GM12878 (cell line): ENCODE results near the gene MMP11. TPM values are rescaled to one million over a fixed set of nuclear protein-coding genes. Genes with fewer than 3 reads are reported as not detected.

Experiments
- ATAC-seq: fragments of 200-7000 bp; cut with Tn5 transposase; 3 replicates; pipeline ENCODE4 v1.9.1; 2020; ENCODE audit warnings: mild to moderate bottlenecking, moderate library complexity
- BruUV-seq: library from RNA; stranded (reverse); fragments of 400-500 nt; replicated peaks from 2 replicates; lab custom pipeline; 2021; lab: Mats Ljungman, UMichigan
- CTCF ChIA-PET: fragments of 300-600 bp; sonication (Branson Sonifier 250); formaldehyde crosslinking; extraction: SDS; loops from one replicate; lab custom pipeline; 2021; ENCODE audit warnings: inconsistent platforms; lab: Yijun Ruan, JAX
- POLR2A ChIA-PET: fragments of 350-600 bp; formaldehyde crosslinking; extraction: SDS; loops from one replicate; lab custom pipeline; 2021; ENCODE audit warnings: inconsistent platforms; lab: Charles Lee
- RAD21 ChIA-PET: fragments of 300-600 bp; sonication (Branson Sonifier 250); formaldehyde crosslinking; loops from one replicate; lab custom pipeline; 2023; ENCODE audit warnings: antibody characterized with exemption; ENCODE audit not compliant: unreplicated experiment; lab: Charles Lee
- SMC1A ChIA-PET: fragments of 300-600 bp; sonication (Branson Sonifier 250); formaldehyde crosslinking; loops from one replicate; lab custom pipeline; 2023; ENCODE audit not compliant: unreplicated experiment, uncharacterized antibody; lab: Charles Lee
- DNase-seq: peaks from one replicate; pipeline ENCODE4 v3.0.0-alpha.2; 2011; ENCODE audit warnings: low read depth, low spot score
- FAIRE-seq: peaks from 3 replicates; lab custom pipeline; 2011; peaks lifted over from hg19 to GRCh38; lab: Jason Lieb, UNC
- H2AFZ ChIP-seq: 2 replicates; pipeline ENCODE4 v1.6.0; 2011; ENCODE audit warnings: low read depth, low read length, control low read depth; ENCODE audit not compliant: control insufficient read depth
- H3K27ac ChIP-seq: 2 replicates; pipeline ENCODE4 v1.5.1; 2011; ENCODE audit warnings: control low read depth; ENCODE audit not compliant: control insufficient read depth, insufficient read depth
- H3K27me3 ChIP-seq, 2 experiments: replicated peaks in 1 of 2; 2 replicates each; pipeline versions ENCODE4 v1.6.0 to v1.6.1; 2011; ENCODE audit warnings: low read length in 1 of 2; ENCODE audit not compliant: control insufficient read depth in 2 of 2, insufficient read depth in 2 of 2
- H3K36me3 ChIP-seq, 2 experiments: 2 replicates each; pipeline ENCODE4 v1.5.1; 2011; ENCODE audit warnings: low read length in 1 of 2; ENCODE audit not compliant: control insufficient read depth in 2 of 2, insufficient read depth in 2 of 2
- H3K4me1 ChIP-seq: 2 replicates; pipeline ENCODE4 v1.6.1; 2011; ENCODE audit warnings: mild to moderate bottlenecking, low read length, moderate library complexity, mixed read lengths; ENCODE audit not compliant: control insufficient read depth, insufficient read depth
- H3K4me2 ChIP-seq: 2 replicates; pipeline ENCODE4 v1.6.0; 2011; ENCODE audit warnings: control low read depth; ENCODE audit not compliant: control insufficient read depth, insufficient read depth
- H3K4me3 ChIP-seq: fragments of 200-600 bp; sonication (generic); 2 replicates; pipeline ENCODE4 v1.5.1; 2016
- H3K79me2 ChIP-seq: 2 replicates; pipeline ENCODE4 v1.6.0; 2011; ENCODE audit warnings: low read length; ENCODE audit not compliant: control insufficient read depth, insufficient read depth
- H3K9ac ChIP-seq: 2 replicates; pipeline ENCODE4 v1.8.0; 2011; ENCODE audit warnings: low read length, control low read depth, mixed read lengths; ENCODE audit not compliant: control insufficient read depth, insufficient read depth
- H3K9me3 ChIP-seq: replicated peaks from 3 replicates; pipeline ENCODE4 v1.5.1; 2011; ENCODE audit warnings: mild to moderate bottlenecking, low read length; ENCODE audit not compliant: control insufficient read depth, insufficient read depth
- H4K20me1 ChIP-seq: 2 replicates; pipeline ENCODE4 v1.6.0; 2011; ENCODE audit not compliant: control insufficient read depth, insufficient read depth
- FOS ChIP-seq: IDR thresholded peaks from 3 replicates; pipeline ENCODE4 v1.6.1; 2011; ENCODE audit warnings: borderline replicate concordance; ENCODE audit not compliant: insufficient read length; ENCODE audit errors: extremely low read depth
- POLR2A ChIP-seq: IDR thresholded peaks from 2 replicates; pipeline ENCODE4 v1.6.1; 2011; ENCODE audit warnings: low read depth, mild to moderate bottlenecking, low read length
- RELA ChIP-seq: fragments of 450-650 bp; IDR thresholded peaks from 2 replicates; pipeline ENCODE4 v1.8.0; 2014; ENCODE audit warnings: borderline replicate concordance; ENCODE audit not compliant: partially characterized antibody
- ZNF384 ChIP-seq: IDR thresholded peaks from 2 replicates; pipeline ENCODE4 v1.6.1; 2012; ENCODE audit warnings: low read depth, mild to moderate bottlenecking, low read length, improper control_type of control experiment, borderline replicate concordance
- WGBS: methylation state at CpG from one replicate; pipeline ENCODE4 v1.1.6; 2016; ENCODE audit warnings: low lambda C conversion rate; ENCODE audit not compliant: insufficient replicate concordance, insufficient coverage; ENCODE audit errors: missing lambda C conversion rate; 5-methylcytosine and 5-hydroxymethylcytosine counted together
- in situ Hi-C: fragments of 300-500 bp; cut with MboI; formaldehyde crosslinking; loops from 9 replicates; pipeline ENCODE4 v1.14.3; 2018; ENCODE audit warnings: mixed read lengths
- intact Hi-C: fragments of 100-400 bp; cut with micrococcal nuclease; formaldehyde crosslinking; loops from one replicate; pipeline ENCODE4 v1.14.2; 2022; ENCODE audit not compliant: unreplicated experiment
- polyA plus RNA-seq, 11 experiments: library from polyadenylated mRNA; depleted of rRNA in 4 of 11; unstranded in 6 of 11; stranded (reverse) in 5 of 11; fragments of >200 nt; fragmentation: Nextera tagmentation in 4 of 11; fragmentation: Illumina TruSeq in 1 of 11; extraction: Ambion mirVana in 4 of 11; extraction: Trizol in 1 of 11; gene quantifications; 1 replicate in 1 of 11; 2 replicates in 10 of 11; pipeline versions ENCODE4 v1.2.1 to v1.2.3, GENCODE V29; 2011 to 2016; ENCODE audit warnings: inconsistent platforms in 2 of 11, missing spikeins in 2 of 11, low read depth in 1 of 11
- total RNA-seq, 4 experiments: library from RNA; depleted of rRNA in 3 of 4; stranded (reverse); fragments of >200 nt in 3 of 4; fragmentation: Illumina TruSeq in 1 of 4; extraction: Trizol in 1 of 4; gene quantifications; 2 replicates each; pipeline versions ENCODE4 v1.2.1 to v1.2.3, GENCODE V29; 2013 to 2021
- TF ChIP-seq, protein P1 (sequence below): fragments of 450-650 bp; conservative IDR thresholded peaks from 2 replicates; pipeline ENCODE4 v1.6.1; 2017; ENCODE audit warnings: mild to moderate bottlenecking, moderate library complexity
- TF ChIP-seq, protein P2 (sequence below): fragments of 450-650 bp; IDR thresholded peaks from 2 replicates; pipeline ENCODE4 v1.6.1; 2017; ENCODE audit warnings: mild to moderate bottlenecking

MMP11 gene
- total and polyA plus RNA-seq, 10 of the 15 experiments (the other 5 are each of a cell fraction or from before 2014, with no cell fraction given) = 0.03 to 1.1 (median 0.31) TPM; not detected in 2

DNA sequence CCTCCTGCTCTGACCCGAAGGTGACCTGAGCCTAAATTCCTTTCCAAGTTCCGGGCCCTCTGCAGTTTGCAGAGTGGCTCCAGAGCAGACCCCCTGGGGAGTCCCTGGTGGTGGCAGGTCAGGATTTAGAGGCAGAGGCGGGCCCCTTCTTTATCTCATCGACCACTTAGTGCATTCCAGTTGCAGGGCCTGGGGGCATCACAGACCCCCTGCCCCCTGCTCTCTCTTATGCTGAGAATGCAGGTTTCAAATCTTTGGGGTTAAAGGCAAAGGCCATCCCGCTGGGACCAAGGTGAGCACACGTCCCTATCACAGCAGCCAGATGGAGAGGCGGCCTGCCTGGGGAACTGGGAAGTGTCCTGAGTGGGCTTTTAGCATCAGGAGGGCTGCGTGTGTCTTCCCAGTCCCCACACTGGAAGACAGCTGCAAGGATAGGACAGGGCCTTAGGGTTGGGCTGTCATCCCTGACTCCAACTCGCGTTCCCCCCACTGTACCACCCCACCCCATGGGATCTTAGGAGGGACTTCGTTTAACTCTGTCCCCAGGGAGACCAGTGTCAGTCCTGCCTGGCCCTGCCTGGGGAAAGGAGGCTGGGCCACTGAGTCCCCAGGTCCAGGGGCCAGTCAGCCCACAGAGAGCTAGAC, 54.8 kb downstream of the MMP11 start (continued):
- TF ChIP-seq, protein P1, sequence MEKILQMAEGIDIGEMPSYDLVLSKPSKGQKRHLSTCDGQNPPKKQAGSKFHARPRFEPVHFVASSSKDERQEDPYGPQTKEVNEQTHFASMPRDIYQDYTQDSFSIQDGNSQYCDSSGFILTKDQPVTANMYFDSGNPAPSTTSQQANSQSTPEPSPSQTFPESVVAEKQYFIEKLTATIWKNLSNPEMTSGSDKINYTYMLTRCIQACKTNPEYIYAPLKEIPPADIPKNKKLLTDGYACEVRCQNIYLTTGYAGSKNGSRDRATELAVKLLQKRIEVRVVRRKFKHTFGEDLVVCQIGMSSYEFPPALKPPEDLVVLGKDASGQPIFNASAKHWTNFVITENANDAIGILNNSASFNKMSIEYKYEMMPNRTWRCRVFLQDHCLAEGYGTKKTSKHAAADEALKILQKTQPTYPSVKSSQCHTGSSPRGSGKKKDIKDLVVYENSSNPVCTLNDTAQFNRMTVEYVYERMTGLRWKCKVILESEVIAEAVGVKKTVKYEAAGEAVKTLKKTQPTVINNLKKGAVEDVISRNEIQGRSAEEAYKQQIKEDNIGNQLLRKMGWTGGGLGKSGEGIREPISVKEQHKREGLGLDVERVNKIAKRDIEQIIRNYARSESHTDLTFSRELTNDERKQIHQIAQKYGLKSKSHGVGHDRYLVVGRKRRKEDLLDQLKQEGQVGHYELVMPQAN = no peak
- TF ChIP-seq, all 136 proteins: peak for 0

DNA sequence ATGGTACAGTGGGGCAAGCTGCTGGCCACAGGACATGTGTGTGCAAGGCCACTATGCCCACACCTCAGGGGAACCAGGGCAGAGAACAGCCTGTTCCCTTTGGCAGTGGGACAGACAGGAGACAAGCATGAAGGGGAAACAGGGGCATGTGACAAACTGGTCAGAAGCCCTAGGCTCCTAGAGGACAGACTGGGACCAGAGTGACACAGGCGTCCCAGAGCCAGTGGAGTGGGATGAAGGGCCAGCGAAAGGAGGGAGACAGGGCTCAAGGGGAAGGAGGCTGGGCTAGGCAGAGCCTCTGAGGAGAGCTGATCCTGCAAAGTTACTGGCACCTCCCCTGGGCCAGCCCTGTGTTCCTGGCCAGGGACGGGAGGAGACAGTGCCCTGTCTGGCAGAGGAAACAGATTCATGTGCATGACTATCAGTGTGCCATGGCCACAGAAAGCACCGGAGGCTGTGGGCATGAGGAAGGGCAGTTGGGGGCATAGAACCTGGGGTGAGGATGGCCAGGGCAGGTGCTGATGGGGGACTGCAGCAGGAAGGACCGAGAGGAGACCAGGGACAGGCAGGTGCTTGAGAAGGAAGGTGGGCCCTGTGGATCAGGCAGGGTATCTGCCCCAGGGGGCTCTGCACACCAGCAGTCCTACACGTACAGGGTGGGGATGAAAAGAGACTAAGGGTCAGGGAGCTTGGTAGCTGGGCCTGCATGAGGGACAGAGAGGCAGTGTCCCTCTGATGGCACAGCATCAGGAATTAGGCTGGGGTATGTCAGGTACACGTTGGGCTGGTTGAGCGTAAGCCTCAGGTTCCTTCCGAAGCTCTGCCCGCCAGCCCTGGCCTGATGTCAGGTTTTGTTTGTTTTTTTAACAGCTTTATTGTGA, 56.4 kb downstream of the MMP11 start:
- DNase-seq (no peak), FAIRE-seq (no peak), ATAC-seq (no peak)
- ChIA-PET SMC1A (interaction anchor here (1.0 kb wide), 1 partner anchor 29 kb away, joined by 3 read pairs; the partner anchor contains the start of gene SLC2A11), CTCF (no interaction called here), RAD21 (no interaction called here), POLR2A (interaction anchor here (0.6 kb wide), 1 partner anchor 1747 kb away, joined by 4 read pairs; no protein-coding TSS in a partner anchor)
- Histone ChIP-seq H3K4me3 (no peak overlapping the region), H2AFZ (no peak overlapping the region), H3K4me2 (no peak overlapping the region), H3K79me2 (peaks cover 2% of the 10 kb centered on the region), H3K9ac (no peak overlapping the region), H3K9me3 (no peaks in the 10 kb centered on the region), H4K20me1 (peaks cover 2% of the 10 kb centered on the region; the same call in 1 of the 2 replicates), H3K27ac (no peak overlapping the region), H3K36me3 (peaks cover 40 to 59% of the 10 kb centered on the region in 2 experiments), H3K4me1 (peaks cover 3% of the 10 kb centered on the region), H3K27me3 (no peaks in the 10 kb centered on the region)
- BruUV-seq = no TSS peak
- intact Hi-C loops (no loop called here), in situ Hi-C loops (no loop called here)
- TF ChIP-seq, protein P2, sequence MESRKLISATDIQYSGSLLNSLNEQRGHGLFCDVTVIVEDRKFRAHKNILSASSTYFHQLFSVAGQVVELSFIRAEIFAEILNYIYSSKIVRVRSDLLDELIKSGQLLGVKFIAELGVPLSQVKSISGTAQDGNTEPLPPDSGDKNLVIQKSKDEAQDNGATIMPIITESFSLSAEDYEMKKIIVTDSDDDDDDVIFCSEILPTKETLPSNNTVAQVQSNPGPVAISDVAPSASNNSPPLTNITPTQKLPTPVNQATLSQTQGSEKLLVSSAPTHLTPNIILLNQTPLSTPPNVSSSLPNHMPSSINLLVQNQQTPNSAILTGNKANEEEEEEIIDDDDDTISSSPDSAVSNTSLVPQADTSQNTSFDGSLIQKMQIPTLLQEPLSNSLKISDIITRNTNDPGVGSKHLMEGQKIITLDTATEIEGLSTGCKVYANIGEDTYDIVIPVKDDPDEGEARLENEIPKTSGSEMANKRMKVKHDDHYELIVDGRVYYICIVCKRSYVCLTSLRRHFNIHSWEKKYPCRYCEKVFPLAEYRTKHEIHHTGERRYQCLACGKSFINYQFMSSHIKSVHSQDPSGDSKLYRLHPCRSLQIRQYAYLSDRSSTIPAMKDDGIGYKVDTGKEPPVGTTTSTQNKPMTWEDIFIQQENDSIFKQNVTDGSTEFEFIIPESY = no peak
- no peak for TF ChIP-seq RELA
- no peak for TF ChIP-seq ZNF384
- no peak for TF ChIP-seq FOS
- peak; percentile 37; the same call in 1 of the 2 replicates for TF ChIP-seq POLR2A
- 93% methylated on average over 10 of the region's 10 CpGs for WGBS
